PFSK-1 (cell line): ENCODE data around the gene TBX2.

Source experiments
- POLR2AphosphoS5 ChIP-seq: IDR thresholded peaks from 2 replicates; pipeline ENCODE4 v1.6.1; 2012; ENCODE audit warnings: low read depth, mild to moderate bottlenecking, control low read depth, low read length, moderate library complexity
- SIN3A ChIP-seq: IDR thresholded peaks from 2 replicates; pipeline ENCODE4 v1.6.1; 2012; ENCODE audit warnings: mild to moderate bottlenecking, low read length, moderate library complexity, borderline replicate concordance; ENCODE audit not compliant: insufficient read depth
- TAF1 ChIP-seq: IDR thresholded peaks from 2 replicates; pipeline ENCODE4 v1.6.1; 2012; ENCODE audit warnings: low read length, control low read depth, borderline replicate concordance; ENCODE audit not compliant: insufficient read depth
- TF ChIP-seq, protein P1 (sequence below), 2 experiments: IDR thresholded peaks; 2 replicates each; pipeline versions ENCODE4 v1.6.1 to v1.8.0; 2011 to 2012; ENCODE audit warnings: low read depth in 2 of 2, low read length in 2 of 2, control low read depth in 1 of 2, inconsistent platforms in 1 of 2, mild to moderate bottlenecking in 1 of 2, moderate library complexity in 1 of 2; ENCODE audit not compliant: insufficient read depth in 1 of 2

DNA sequence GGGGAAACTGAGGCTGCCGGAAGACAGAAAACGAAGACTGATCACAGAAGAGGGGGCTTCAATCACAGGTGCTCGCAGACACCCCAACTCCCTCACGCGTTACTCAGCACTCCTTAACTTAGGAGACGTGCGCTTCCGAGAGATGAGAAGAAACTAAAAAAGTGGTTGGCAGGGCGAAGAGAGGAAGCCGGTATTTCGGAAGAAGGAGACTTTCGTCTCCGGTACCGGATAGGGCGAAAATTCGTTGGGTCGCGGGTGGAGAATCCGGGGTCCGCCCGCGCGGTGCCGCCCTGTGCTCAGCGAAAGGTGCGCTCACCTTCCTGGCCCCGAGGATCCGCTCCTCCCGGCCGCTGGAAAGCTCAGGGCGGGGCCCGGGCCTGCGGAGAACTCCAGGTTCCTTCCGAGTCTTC is 917 bp upstream of the TBX2 start:
- TF ChIP-seq SIN3A = no peak
- TF ChIP-seq, protein P1, sequence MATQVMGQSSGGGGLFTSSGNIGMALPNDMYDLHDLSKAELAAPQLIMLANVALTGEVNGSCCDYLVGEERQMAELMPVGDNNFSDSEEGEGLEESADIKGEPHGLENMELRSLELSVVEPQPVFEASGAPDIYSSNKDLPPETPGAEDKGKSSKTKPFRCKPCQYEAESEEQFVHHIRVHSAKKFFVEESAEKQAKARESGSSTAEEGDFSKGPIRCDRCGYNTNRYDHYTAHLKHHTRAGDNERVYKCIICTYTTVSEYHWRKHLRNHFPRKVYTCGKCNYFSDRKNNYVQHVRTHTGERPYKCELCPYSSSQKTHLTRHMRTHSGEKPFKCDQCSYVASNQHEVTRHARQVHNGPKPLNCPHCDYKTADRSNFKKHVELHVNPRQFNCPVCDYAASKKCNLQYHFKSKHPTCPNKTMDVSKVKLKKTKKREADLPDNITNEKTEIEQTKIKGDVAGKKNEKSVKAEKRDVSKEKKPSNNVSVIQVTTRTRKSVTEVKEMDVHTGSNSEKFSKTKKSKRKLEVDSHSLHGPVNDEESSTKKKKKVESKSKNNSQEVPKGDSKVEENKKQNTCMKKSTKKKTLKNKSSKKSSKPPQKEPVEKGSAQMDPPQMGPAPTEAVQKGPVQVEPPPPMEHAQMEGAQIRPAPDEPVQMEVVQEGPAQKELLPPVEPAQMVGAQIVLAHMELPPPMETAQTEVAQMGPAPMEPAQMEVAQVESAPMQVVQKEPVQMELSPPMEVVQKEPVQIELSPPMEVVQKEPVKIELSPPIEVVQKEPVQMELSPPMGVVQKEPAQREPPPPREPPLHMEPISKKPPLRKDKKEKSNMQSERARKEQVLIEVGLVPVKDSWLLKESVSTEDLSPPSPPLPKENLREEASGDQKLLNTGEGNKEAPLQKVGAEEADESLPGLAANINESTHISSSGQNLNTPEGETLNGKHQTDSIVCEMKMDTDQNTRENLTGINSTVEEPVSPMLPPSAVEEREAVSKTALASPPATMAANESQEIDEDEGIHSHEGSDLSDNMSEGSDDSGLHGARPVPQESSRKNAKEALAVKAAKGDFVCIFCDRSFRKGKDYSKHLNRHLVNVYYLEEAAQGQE (IDR thresholded peaks at IDR 0.05; ENCODE audit: insufficient read depth in 1 of 2, low read depth in 2 of 2, low read length in 2 of 2) = no peak
- no peak for TF ChIP-seq TAF1
- TF ChIP-seq POLR2AphosphoS5 = no peak
